GM18505 (cell line): ENCODE data around the gene CNOT6L.
A peak's percentile ranks its signal among the peaks of the same experiment; 100 is the strongest.
"Not testable (repeated sequence)": the region's sequence is repeated elsewhere in the genome, so short reads cannot be mapped to it uniquely, and the experiment has no call there.

Experiments used
- ATAC-seq: cut with Tn5 transposase; IDR thresholded peaks from one replicate; pipeline ENCODE4 v1.9.1; 2021; ENCODE audit not compliant: unreplicated experiment
- POLR2A ChIP-seq: IDR thresholded peaks from 4 replicates; pipeline ENCODE4 v1.6.1; 2011; ENCODE audit warnings: borderline replicate concordance; ENCODE audit not compliant: insufficient read depth, insufficient read length; ENCODE audit errors: extremely low read depth

Gene CNOT6L

GRCh38 chr4:77818602-77819403 is at the start of gene CNOT6L:
Gene CNOT6L, minus strand, starts transcription at chr4:77819368. Its CDS starts 60 bp downstream, at chr4:77819308.
- peak; percentile 61 for TF ChIP-seq POLR2A
- peak; percentile 38 for ATAC-seq

GRCh38 chr4:77865259-77865658 is 46.1 kb upstream of the CNOT6L start:
- ATAC-seq: no peak
- TF ChIP-seq POLR2A: no peak

GRCh38 chr4:77863341-77863740 is 44.2 kb upstream of the CNOT6L start:
- ATAC-seq: not testable (repeated sequence)

GRCh38 chr4:77862478-77863216 is 43.5 kb upstream of the CNOT6L start, which contains the start of gene MRPL1:
Gene MRPL1, plus strand, starts transcription at chr4:77862830. Its CDS starts 19 bp downstream, at chr4:77862849.
- TF ChIP-seq POLR2A: peak; percentile 84
- peak; percentile 83 for ATAC-seq

- TF ChIP-seq POLR2A: no peak
- no peak for ATAC-seq
Observed at GRCh38 chr4:77861495-77861894, 42.3 kb upstream of the CNOT6L start.

- TF ChIP-seq POLR2A: no peak
Observed at GRCh38 chr4:77859256-77859655, 40.1 kb upstream of the CNOT6L start.

GRCh38 chr4:77856152-77856551 is 37.0 kb upstream of the CNOT6L start:
- no peak for ATAC-seq
- no peak for TF ChIP-seq POLR2A

More at GRCh38 chr4:77859256-77859655, 40.1 kb upstream of the CNOT6L start:
- ATAC-seq: no peak

- TF ChIP-seq POLR2A: no peak
- no peak for ATAC-seq
Observed at GRCh38 chr4:77854431-77855111, 35.4 kb upstream of the CNOT6L start.

- peak; percentile 88 for ATAC-seq
- TF ChIP-seq POLR2A: no peak
Observed at GRCh38 chr4:77852892-77853495, 33.8 kb upstream of the CNOT6L start.

- no peak for TF ChIP-seq POLR2A
- no peak for ATAC-seq
Observed at GRCh38 chr4:77849278-77849965, 30.3 kb upstream of the CNOT6L start.

- TF ChIP-seq POLR2A: no peak
- no peak for ATAC-seq
Observed at GRCh38 chr4:77848508-77848907, 29.3 kb upstream of the CNOT6L start.

GRCh38 chr4:77845929-77846328 is 26.8 kb upstream of the CNOT6L start:
- TF ChIP-seq POLR2A: no peak
- ATAC-seq: no peak
